ENCODE data around the gene TUBA1C. TPM values are rescaled to one million over a fixed set of nuclear protein-coding genes. Genes with fewer than 3 reads are reported as not detected.
"Not testable (repeated sequence)": the region's sequence is repeated elsewhere in the genome, so short reads cannot be mapped to it uniquely, and the experiment has no call there.

Gene TUBA1C
- total RNA-seq, 1 experiment from 2014 or later = 660 TPM

DNA sequence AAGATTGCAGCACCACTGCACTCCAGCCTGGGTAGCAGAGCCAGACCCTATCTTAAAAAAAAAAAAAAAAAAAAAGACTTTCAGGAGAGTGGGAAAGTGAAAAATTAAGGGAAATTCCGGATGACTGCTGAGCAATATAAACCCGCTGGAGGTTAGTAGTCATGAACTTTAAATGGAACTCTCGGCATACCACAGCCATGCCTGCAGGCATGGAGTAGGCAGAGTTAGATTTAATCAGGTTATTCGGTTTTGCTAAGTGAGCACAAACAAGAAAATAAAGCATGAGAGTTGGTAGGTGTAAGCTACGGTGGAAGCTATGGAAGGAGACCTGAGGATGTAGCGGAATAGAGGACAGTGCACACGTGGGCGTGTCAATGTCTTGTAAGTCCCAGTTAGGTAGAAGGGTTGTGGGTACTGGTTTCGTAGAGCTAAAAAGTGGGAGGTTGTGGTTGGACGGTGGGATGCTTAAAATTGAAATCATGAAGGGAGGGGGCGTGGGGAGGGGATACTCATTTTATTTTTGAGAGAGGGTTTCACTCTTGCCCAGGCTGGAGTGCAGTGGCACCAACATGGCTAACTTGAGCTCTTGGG, 11.8 kb upstream of the TUBA1C start:
- no peak overlapping the region for H3K4me3 Mint-ChIP-seq
- H3K23me2 ChIP-seq (ENCODE audit: insufficient read length, low read depth, low read length, poor library complexity, severe bottlenecking) = no peaks in the 10 kb centered on the region
- no peak overlapping the region for H4K91ac ChIP-seq (ENCODE audit: insufficient read length, low read depth, low read length)
- H3K4me1 ChIP-seq (ENCODE audit: insufficient read depth, low read length) = no peaks in the 10 kb centered on the region
- H3K4me2 ChIP-seq (ENCODE audit: insufficient read depth, insufficient read length, low read length) = no peak overlapping the region
- no peaks in the 10 kb centered on the region for H3K27me3 ChIP-seq (ENCODE audit: insufficient read depth, low read length)
- no peak overlapping the region for H3K18ac ChIP-seq (ENCODE audit: insufficient read length, low read depth, low read length)
- no peak overlapping the region for H2AFZ ChIP-seq (ENCODE audit: low read length)
- H3K23ac ChIP-seq (ENCODE audit: insufficient read length, low read depth, low read length) = no peak overlapping the region
- H3K27ac ChIP-seq (ENCODE audit: insufficient read length, low read depth, low read length) = no peak overlapping the region
- DNase-seq = no peak
- H2BK120ac ChIP-seq (ENCODE audit: low read depth, low read length, poor library complexity, severe bottlenecking) = no peak overlapping the region
- no peaks in the 10 kb centered on the region for H3K36me3 Mint-ChIP-seq (ENCODE audit: insufficient read depth in 1 of 3, low read depth in 3 of 3)
- no peak overlapping the region for H3K56ac ChIP-seq (ENCODE audit: insufficient read length, low read depth, low read length)
- no peak overlapping the region for H2BK12ac ChIP-seq (ENCODE audit: insufficient read length, low read depth, low read length)
- no peaks in the 10 kb centered on the region for H3K9me3 ChIP-seq (ENCODE audit: control insufficient read depth, low read depth, low read length)
- H3K27me3 Mint-ChIP-seq (ENCODE audit: low read depth) = no peaks in the 10 kb centered on the region
- no peaks in the 10 kb centered on the region for H3K79me2 ChIP-seq (ENCODE audit: insufficient read depth, low read length)
- H4K8ac ChIP-seq (replicated peaks; ENCODE audit: insufficient read length, low read depth, low read length) = no peak overlapping the region
- no peak overlapping the region for H3K4ac ChIP-seq (ENCODE audit: low read depth, low read length)
- H3K9me3 Mint-ChIP-seq = no peaks in the 10 kb centered on the region; a peak in 1 of 5 replicates
- H3K4me1 Mint-ChIP-seq = no peaks in the 10 kb centered on the region
- H3K79me1 ChIP-seq (ENCODE audit: insufficient read depth, low read depth, low read length, poor library complexity, severe bottlenecking) = no peaks in the 10 kb centered on the region
- no peaks in the 10 kb centered on the region for H4K20me1 ChIP-seq (ENCODE audit: control insufficient read depth, insufficient read depth, insufficient read length)
- H2AK5ac ChIP-seq (ENCODE audit: insufficient read length, low read length) = no peak overlapping the region
- no peak for TF ChIP-seq CTCF (conservative IDR thresholded peaks at IDR 0.05)
- H2BK5ac ChIP-seq (ENCODE audit: insufficient read length, low read length) = no peak overlapping the region
- no peak overlapping the region for H3K27ac Mint-ChIP-seq
- H3T11ph ChIP-seq (ENCODE audit: low read length) = no peak overlapping the region
- WGBS (ENCODE audit: extremely low coverage, insufficient read length, low lambda C conversion rate) = no CpG with 5 or more reads among the region's 11 CpGs
- H4K5ac ChIP-seq (ENCODE audit: insufficient read length, low read depth, low read length) = no peak overlapping the region
- H2BK20ac ChIP-seq (ENCODE audit: low read depth, low read length, poor library complexity, severe bottlenecking) = no peak overlapping the region
- H2BK15ac ChIP-seq (ENCODE audit: low read depth, low read length) = no peak overlapping the region
- H3K14ac ChIP-seq (ENCODE audit: insufficient read depth, low read length) = no peak overlapping the region
- H3K9ac ChIP-seq (ENCODE audit: extremely low read depth, insufficient read length, low read length) = no peak overlapping the region

DNA sequence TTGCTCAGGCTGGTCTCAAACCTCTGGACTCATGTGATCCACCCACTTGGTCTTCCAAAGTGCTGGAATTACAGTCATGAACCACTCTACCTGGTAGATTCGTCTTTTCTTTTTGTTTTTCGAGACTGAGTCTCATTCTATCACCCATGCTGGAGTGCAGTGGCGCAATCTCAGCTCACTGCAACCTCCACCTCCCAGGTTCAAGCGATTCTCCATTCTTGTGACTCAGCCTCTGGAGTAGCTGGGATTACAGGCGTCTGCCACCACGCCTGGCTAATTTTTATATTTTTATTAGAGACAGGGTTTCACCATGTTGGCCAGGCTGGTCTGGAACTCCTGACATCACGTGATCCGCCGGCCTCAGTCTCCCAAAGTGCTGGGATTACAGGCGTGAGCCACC, 9.4 kb upstream of the TUBA1C start:
- not testable (repeated sequence) for H3K27me3 Mint-ChIP-seq (ENCODE audit: low read depth); H2AK5ac ChIP-seq (ENCODE audit: insufficient read length, low read length); DNase-seq; H3K79me1 ChIP-seq (ENCODE audit: insufficient read depth, low read depth, low read length, poor library complexity, severe bottlenecking); H3K4me2 ChIP-seq (ENCODE audit: insufficient read depth, insufficient read length, low read length); H2BK120ac ChIP-seq (ENCODE audit: low read depth, low read length, poor library complexity, severe bottlenecking); H2BK5ac ChIP-seq (ENCODE audit: insufficient read length, low read length); H3K18ac ChIP-seq (ENCODE audit: insufficient read length, low read depth, low read length); H3T11ph ChIP-seq (ENCODE audit: low read length); H2AFZ ChIP-seq (ENCODE audit: low read length); H3K9ac ChIP-seq (ENCODE audit: extremely low read depth, insufficient read length, low read length); H4K20me1 ChIP-seq (ENCODE audit: control insufficient read depth, insufficient read depth, insufficient read length); H3K4me1 ChIP-seq (ENCODE audit: insufficient read depth, low read length); H2BK12ac ChIP-seq (ENCODE audit: insufficient read length, low read depth, low read length); H4K8ac ChIP-seq (replicated peaks; ENCODE audit: insufficient read length, low read depth, low read length); H3K56ac ChIP-seq (ENCODE audit: insufficient read length, low read depth, low read length); H3K27ac Mint-ChIP-seq; H3K4me1 Mint-ChIP-seq; H2BK15ac ChIP-seq (ENCODE audit: low read depth, low read length); H3K79me2 ChIP-seq (ENCODE audit: insufficient read depth, low read length); H3K36me3 Mint-ChIP-seq (ENCODE audit: insufficient read depth in 1 of 3, low read depth in 3 of 3); H2BK20ac ChIP-seq (ENCODE audit: low read depth, low read length, poor library complexity, severe bottlenecking); H3K23me2 ChIP-seq (ENCODE audit: insufficient read length, low read depth, low read length, poor library complexity, severe bottlenecking); H4K91ac ChIP-seq (ENCODE audit: insufficient read length, low read depth, low read length); H3K4ac ChIP-seq (ENCODE audit: low read depth, low read length); H3K14ac ChIP-seq (ENCODE audit: insufficient read depth, low read length); H3K23ac ChIP-seq (ENCODE audit: insufficient read length, low read depth, low read length); H3K9me3 ChIP-seq (ENCODE audit: control insufficient read depth, low read depth, low read length); H3K27me3 ChIP-seq (ENCODE audit: insufficient read depth, low read length); H3K9me3 Mint-ChIP-seq; H4K5ac ChIP-seq (ENCODE audit: insufficient read length, low read depth, low read length); H3K27ac ChIP-seq (ENCODE audit: insufficient read length, low read depth, low read length); H3K4me3 Mint-ChIP-seq
- WGBS (ENCODE audit: extremely low coverage, insufficient read length, low lambda C conversion rate) = no CpG with 5 or more reads among the region's 10 CpGs

All from H9 (cell line).